BE2C (cell line): ENCODE results near the gene CPA3.

Experiments
- DNase-seq: peaks from one replicate; pipeline ENCODE4 v3.0.0-alpha.2; 2020
- H3K27me3 ChIP-seq: fragments of 250-450 bp; sonication (Bioruptor Pico); 2 replicates; pipeline ENCODE4 v1.5.1; 2020; ENCODE audit warnings: mild to moderate bottlenecking
- H3K36me3 ChIP-seq: fragments of 250-450 bp; sonication (Bioruptor Pico); 2 replicates; pipeline ENCODE4 v1.5.1; 2020; ENCODE audit warnings: mild to moderate bottlenecking
- H3K4me1 ChIP-seq: fragments of 250-450 bp; sonication (Bioruptor Pico); 2 replicates; pipeline ENCODE4 v1.5.1; 2020
- H3K4me3 ChIP-seq: 2 replicates; pipeline ENCODE4 v1.5.1; 2011; ENCODE audit warnings: low read depth, low read length
- H3K9me3 ChIP-seq: fragments of 250-450 bp; sonication (Bioruptor Pico); 2 replicates; pipeline ENCODE4 v1.5.1; 2020
- TF ChIP-seq, protein P1 (sequence below): IDR thresholded peaks from 2 replicates; pipeline ENCODE4 v1.5.1; 2012; ENCODE audit warnings: mild to moderate bottlenecking, low read depth, low read length

Gene CPA3

DNA sequence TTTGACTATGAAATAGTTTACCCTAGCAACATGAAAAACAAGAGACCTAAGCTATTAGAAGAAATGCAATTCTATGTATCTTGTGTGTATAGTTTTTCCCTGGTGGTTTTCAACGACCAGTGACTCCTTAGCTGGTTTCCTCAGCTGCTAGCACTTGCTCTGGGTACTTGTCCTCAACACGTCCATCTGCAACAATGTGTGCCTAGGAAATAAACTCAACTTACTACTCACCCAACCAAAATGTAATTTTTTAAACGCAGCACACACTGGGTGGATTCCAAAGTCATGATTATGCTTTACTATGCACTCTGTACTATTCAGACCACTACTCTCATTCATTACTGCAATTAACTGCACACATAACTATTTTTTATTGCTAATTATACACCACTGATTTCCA, 31.0 kb downstream of the CPA3 start:
- DNase-seq: no peak
- Histone ChIP-seq H3K9me3 (no peaks in the 10 kb centered on the region), H3K4me3 (no peak overlapping the region), H3K27me3 (peaks cover 19% of the 10 kb centered on the region), H3K4me1 (no peaks in the 10 kb centered on the region), H3K36me3 (no peaks in the 10 kb centered on the region)
- TF ChIP-seq, protein P1, sequence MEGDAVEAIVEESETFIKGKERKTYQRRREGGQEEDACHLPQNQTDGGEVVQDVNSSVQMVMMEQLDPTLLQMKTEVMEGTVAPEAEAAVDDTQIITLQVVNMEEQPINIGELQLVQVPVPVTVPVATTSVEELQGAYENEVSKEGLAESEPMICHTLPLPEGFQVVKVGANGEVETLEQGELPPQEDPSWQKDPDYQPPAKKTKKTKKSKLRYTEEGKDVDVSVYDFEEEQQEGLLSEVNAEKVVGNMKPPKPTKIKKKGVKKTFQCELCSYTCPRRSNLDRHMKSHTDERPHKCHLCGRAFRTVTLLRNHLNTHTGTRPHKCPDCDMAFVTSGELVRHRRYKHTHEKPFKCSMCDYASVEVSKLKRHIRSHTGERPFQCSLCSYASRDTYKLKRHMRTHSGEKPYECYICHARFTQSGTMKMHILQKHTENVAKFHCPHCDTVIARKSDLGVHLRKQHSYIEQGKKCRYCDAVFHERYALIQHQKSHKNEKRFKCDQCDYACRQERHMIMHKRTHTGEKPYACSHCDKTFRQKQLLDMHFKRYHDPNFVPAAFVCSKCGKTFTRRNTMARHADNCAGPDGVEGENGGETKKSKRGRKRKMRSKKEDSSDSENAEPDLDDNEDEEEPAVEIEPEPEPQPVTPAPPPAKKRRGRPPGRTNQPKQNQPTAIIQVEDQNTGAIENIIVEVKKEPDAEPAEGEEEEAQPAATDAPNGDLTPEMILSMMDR: no peak

GRCh38 chr3:148901987-148902791, 37.1 kb downstream of the CPA3 start:
- no peak overlapping the region for H3K4me3 ChIP-seq
- H3K27me3 ChIP-seq: no peaks in the 10 kb centered on the region; the same call in 1 of the 2 replicates
- TF ChIP-seq, protein P1: no peak
- H3K9me3 ChIP-seq: no peaks in the 10 kb centered on the region
- DNase-seq: no peak
- no peaks in the 10 kb centered on the region for H3K36me3 ChIP-seq
- no peaks in the 10 kb centered on the region for H3K4me1 ChIP-seq

DNA sequence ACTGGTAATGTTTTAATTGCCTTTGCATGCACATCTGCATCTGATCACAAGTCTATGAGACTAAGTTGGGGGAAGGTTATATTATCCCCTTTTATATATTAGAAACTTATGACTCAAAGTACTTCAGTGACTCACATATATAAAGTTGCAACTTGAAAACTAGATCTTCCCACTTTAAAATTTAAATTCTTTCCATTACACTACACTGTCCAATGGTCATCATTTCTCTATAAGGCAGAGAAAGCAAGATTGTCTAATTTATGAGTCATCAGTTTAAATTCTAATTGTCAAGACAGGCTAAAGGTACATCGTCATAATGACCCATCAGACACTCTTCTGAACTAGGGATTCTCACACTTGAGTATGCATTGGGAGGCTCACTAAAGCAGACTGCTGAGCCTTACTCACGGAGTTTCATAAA, 37.9 kb downstream of the CPA3 start:
- TF ChIP-seq, protein P1: no peak
- Histone ChIP-seq H3K9me3 (no peaks in the 10 kb centered on the region), H3K4me1 (no peaks in the 10 kb centered on the region), H3K4me3 (no peak overlapping the region), H3K27me3 (no peaks in the 10 kb centered on the region; the same call in 1 of the 2 replicates), H3K36me3 (no peaks in the 10 kb centered on the region)
- DNase-seq: no peak

- H3K27me3 ChIP-seq: no peaks in the 10 kb centered on the region; the same call in 1 of the 2 replicates
- H3K36me3 ChIP-seq: no peaks in the 10 kb centered on the region
- H3K4me1 ChIP-seq: no peaks in the 10 kb centered on the region
- H3K4me3 ChIP-seq: no peak overlapping the region
- no peaks in the 10 kb centered on the region for H3K9me3 ChIP-seq
- no peak for DNase-seq
- TF ChIP-seq, protein P1: no peak
Observed at GRCh38 chr3:148903941-148904340, 38.8 kb downstream of the CPA3 start.

GRCh38 chr3:148906667-148907066, 41.6 kb downstream of the CPA3 start:
- no peak for DNase-seq
- no peaks in the 10 kb centered on the region for H3K36me3 ChIP-seq
- H3K4me3 ChIP-seq: no peak overlapping the region
- no peaks in the 10 kb centered on the region for H3K4me1 ChIP-seq
- H3K27me3 ChIP-seq: no peaks in the 10 kb centered on the region; the same call in 1 of the 2 replicates
- TF ChIP-seq, protein P1: no peak
- no peaks in the 10 kb centered on the region for H3K9me3 ChIP-seq

GRCh38 chr3:148911173-148911572, 46.1 kb downstream of the CPA3 start:
- no peaks in the 10 kb centered on the region for H3K36me3 ChIP-seq
- H3K4me1 ChIP-seq: no peaks in the 10 kb centered on the region; the same call in 1 of the 2 replicates
- H3K9me3 ChIP-seq: no peaks in the 10 kb centered on the region
- no peaks in the 10 kb centered on the region for H3K27me3 ChIP-seq
- DNase-seq: no peak
- TF ChIP-seq, protein P1: no peak
- no peak overlapping the region for H3K4me3 ChIP-seq
